K562 (cell line): Measurements from ENCODE around the gene DEGS2. TPM values are rescaled to one million over a fixed set of nuclear protein-coding genes. Genes with fewer than 3 reads are reported as not detected.

Experiments
- ATAC-seq: fragments of 200-7000 bp; cut with Tn5 transposase; 3 replicates; pipeline ENCODE4 v1.9.1; 2020; ENCODE audit warnings: moderate library complexity
- BruUV-seq: library from RNA; stranded (reverse); fragments of 400-500 nt; replicated peaks from 2 replicates; lab custom pipeline; 2021; lab: Mats Ljungman, UMichigan
- CTCF ChIA-PET: fragments of 300-600 bp; formaldehyde crosslinking; extraction: SDS; loops from one replicate; lab custom pipeline; 2021; ENCODE audit warnings: low intra/inter-chr PET ratio; lab: Yijun Ruan, JAX
- POLR2A ChIA-PET: fragments of 300-600, 350-650 bp; sonication (Branson Sonifier 250); formaldehyde crosslinking; extraction: SDS; loops from one replicate; lab custom pipeline; 2021; ENCODE audit warnings: antibody characterized with exemption, inconsistent platforms; lab: Yijun Ruan, JAX
- DNase-seq, 4 experiments: peaks; one replicate each; pipeline versions ENCODE4 v3.0.0 to v3.0.0-alpha.2; 2011 to 2018; ENCODE audit warnings: low spot score in 3 of 4, mixed read lengths in 3 of 4; ENCODE audit errors: extremely low read depth in 1 of 4
- FAIRE-seq: peaks from 2 replicates; lab custom pipeline; 2011; peaks lifted over from hg19 to GRCh38; lab: Jason Lieb, UNC
- H2AFZ ChIP-seq: 2 replicates; pipeline ENCODE4 v1.6.0; 2011; ENCODE audit warnings: low read depth, low read length, control low read depth, inconsistent platforms
- H3K27ac ChIP-seq: fragments of 200-600 bp; 3 replicates; pipeline ENCODE4 v1.8.0; 2011; ENCODE audit warnings: low read depth, mild to moderate bottlenecking, control low read depth, inconsistent platforms, low read length, moderate library complexity, mixed read lengths; ENCODE audit errors: extremely low read depth
- H3K27me3 ChIP-seq, 2 experiments: fragments of 300-600 bp in 1 of 2; 2 replicates in 1 of 2; 3 replicates in 1 of 2; pipeline versions ENCODE4 v1.6.0 to v1.8.0; 2011; ENCODE audit warnings: inconsistent platforms in 2 of 2, low read length in 2 of 2, mild to moderate bottlenecking in 1 of 2, mixed read lengths in 1 of 2, moderate library complexity in 1 of 2; ENCODE audit not compliant: control insufficient read depth in 2 of 2, insufficient read depth in 2 of 2
- H3K36me3 ChIP-seq: fragments of 300-600 bp; 3 replicates; pipeline ENCODE4 v1.8.0; 2011; ENCODE audit warnings: mild to moderate bottlenecking, low read length, inconsistent platforms; ENCODE audit not compliant: control insufficient read depth, insufficient read depth
- H3K4me1 ChIP-seq, 2 experiments: fragments of 200-600 bp in 1 of 2; replicated peaks in 1 of 2; 2 replicates in 1 of 2; 3 replicates in 1 of 2; pipeline versions ENCODE4 v1.5.1 to v1.8.0; 2011; ENCODE audit warnings: inconsistent platforms in 2 of 2, low read length in 2 of 2, mild to moderate bottlenecking in 1 of 2, mixed read lengths in 1 of 2, moderate library complexity in 1 of 2; ENCODE audit not compliant: control insufficient read depth in 2 of 2, insufficient read depth in 2 of 2
- H3K4me2 ChIP-seq: 2 replicates; pipeline ENCODE4 v1.6.1; 2011; ENCODE audit warnings: low read length, control low read depth, inconsistent platforms, mixed read lengths; ENCODE audit not compliant: insufficient read depth
- H3K4me3 ChIP-seq: fragments of 200-600 bp; sonication (generic), shearing (Covaris generic); 2 replicates; pipeline ENCODE4 v1.5.1; 2016; ENCODE audit warnings: control low read depth, inconsistent platforms
- H3K79me2 ChIP-seq: fragments of 200-600 bp; 3 replicates; pipeline ENCODE4 v1.8.0; 2011; ENCODE audit warnings: low read length, inconsistent platforms; ENCODE audit not compliant: control insufficient read depth, insufficient read depth
- H3K9ac ChIP-seq, 2 experiments: 2 replicates each; pipeline versions ENCODE4 v1.6.0 to v1.6.1; 2011; ENCODE audit warnings: low read depth in 2 of 2, low read length in 2 of 2, control low read depth in 1 of 2, inconsistent platforms in 1 of 2, mild to moderate bottlenecking in 1 of 2, mixed read lengths in 1 of 2; ENCODE audit not compliant: insufficient read depth in 1 of 2
- H3K9me1 ChIP-seq: one replicate; pipeline ENCODE4 v1.6.0; 2011; ENCODE audit warnings: inconsistent platforms, mild to moderate bottlenecking, low read length, moderate library complexity; ENCODE audit not compliant: control insufficient read depth, insufficient read depth
- H3K9me3 ChIP-seq: replicated peaks from 2 replicates; pipeline ENCODE4 v1.5.1; 2011; ENCODE audit warnings: low read depth, low read length, inconsistent platforms; ENCODE audit not compliant: control insufficient read depth, insufficient read depth
- H4K20me1 ChIP-seq: replicated peaks from 2 replicates; pipeline ENCODE4 v1.6.1; 2011; ENCODE audit warnings: low read length, inconsistent platforms, mixed read lengths; ENCODE audit not compliant: control insufficient read depth, insufficient read depth
- CTBP1 ChIP-seq: fragments of 450-650 bp; IDR thresholded peaks from 2 replicates; pipeline ENCODE4 v1.6.1; 2016; ENCODE audit warnings: borderline replicate concordance
- TAL1 ChIP-seq: fragments of 450-650 bp; IDR thresholded peaks from 2 replicates; pipeline ENCODE4 v1.6.1; 2016; ENCODE audit warnings: mild to moderate bottlenecking
- XRCC3 ChIP-seq: fragments of 450-650 bp; IDR thresholded peaks from 2 replicates; pipeline ENCODE4 v1.6.1; 2017; ENCODE audit warnings: mild to moderate bottlenecking, moderate library complexity
- WGBS: fragments of 100-300 bp; shearing (Covaris generic); methylation state at CpG from one replicate; pipeline ENCODE4 v1.1.6; 2016; ENCODE audit warnings: low coverage, mixed read lengths; ENCODE audit not compliant: insufficient coverage; ENCODE audit errors: missing lambda C conversion rate; 5-methylcytosine and 5-hydroxymethylcytosine counted together
- in situ Hi-C: fragments of 300-500 bp; cut with MboI; formaldehyde crosslinking; loops from 4 replicates; pipeline ENCODE4 v1.15.0; 2018; ENCODE audit warnings: inconsistent platforms, mixed read lengths
- intact Hi-C: fragments of 100-400 bp; cut with micrococcal nuclease; formaldehyde crosslinking; loops from 2 replicates; pipeline ENCODE4 v1.14.2; 2022
- polyA plus RNA-seq, 8 experiments: library from polyadenylated mRNA; depleted of rRNA in 4 of 8; stranded (reverse) in 5 of 8; unstranded in 3 of 8; fragments of >200 nt; fragmentation: Nextera tagmentation in 2 of 8; fragmentation: Illumina TruSeq in 1 of 8; extraction: Ambion mirVana in 2 of 8; extraction: Trizol in 1 of 8; gene quantifications; 2 replicates each; pipeline versions ENCODE4 v1.2.1 to v1.2.3, GENCODE V29; 2011 to 2014; ENCODE audit warnings: inconsistent platforms in 1 of 8, missing spikeins in 1 of 8
- total RNA-seq, 7 experiments: library from RNA; depleted of rRNA in 6 of 7; stranded (reverse); fragments of >200 nt in 6 of 7; fragmentation: Illumina TruSeq in 2 of 7; extraction: Trizol in 2 of 7; gene quantifications; 2 replicates each; pipeline versions ENCODE4 v1.2.1 to v1.2.3, GENCODE V29; 2011 to 2021; ENCODE audit warnings: low replicate concordance in 1 of 7
- TF ChIP-seq, protein P1 (sequence below): fragments of 250-450 bp; sonication (Bioruptor Pico); IDR thresholded peaks from 2 replicates; pipeline ENCODE4 v1.5.0; 2021; ENCODE audit warnings: mild to moderate bottlenecking, borderline replicate concordance
- TF ChIP-seq, protein P2 (sequence below): fragments of 250-450 bp; sonication (Bioruptor Pico); IDR thresholded peaks from 2 replicates; pipeline ENCODE4 v1.4.0; 2020
- TF ChIP-seq, protein P3 (sequence below), 3 experiments: fragments of 200-800 bp in 1 of 3; fragments of 250-450 bp in 1 of 3; fragments of 450-650 bp in 1 of 3; sonication (Bioruptor Pico) in 1 of 3; sonication (Bioruptor generic) in 1 of 3; formaldehyde crosslinking in 1 of 3; IDR thresholded peaks; 2 replicates each; pipeline versions ENCODE4 v1.6.1 to v1.8.0; 2016 to 2022; ENCODE audit warnings: mild to moderate bottlenecking in 2 of 3, missing genetic modification characterization in 2 of 3, missing compliant biosample characterization in 1 of 3, moderate library complexity in 1 of 3

The DEGS2 gene
- total and polyA plus RNA-seq, 9 of the 15 experiments (the other 6 are each of a cell fraction or from before 2014, with no cell fraction given): 0.22 to 2.9 (median 0.70) TPM

DNA sequence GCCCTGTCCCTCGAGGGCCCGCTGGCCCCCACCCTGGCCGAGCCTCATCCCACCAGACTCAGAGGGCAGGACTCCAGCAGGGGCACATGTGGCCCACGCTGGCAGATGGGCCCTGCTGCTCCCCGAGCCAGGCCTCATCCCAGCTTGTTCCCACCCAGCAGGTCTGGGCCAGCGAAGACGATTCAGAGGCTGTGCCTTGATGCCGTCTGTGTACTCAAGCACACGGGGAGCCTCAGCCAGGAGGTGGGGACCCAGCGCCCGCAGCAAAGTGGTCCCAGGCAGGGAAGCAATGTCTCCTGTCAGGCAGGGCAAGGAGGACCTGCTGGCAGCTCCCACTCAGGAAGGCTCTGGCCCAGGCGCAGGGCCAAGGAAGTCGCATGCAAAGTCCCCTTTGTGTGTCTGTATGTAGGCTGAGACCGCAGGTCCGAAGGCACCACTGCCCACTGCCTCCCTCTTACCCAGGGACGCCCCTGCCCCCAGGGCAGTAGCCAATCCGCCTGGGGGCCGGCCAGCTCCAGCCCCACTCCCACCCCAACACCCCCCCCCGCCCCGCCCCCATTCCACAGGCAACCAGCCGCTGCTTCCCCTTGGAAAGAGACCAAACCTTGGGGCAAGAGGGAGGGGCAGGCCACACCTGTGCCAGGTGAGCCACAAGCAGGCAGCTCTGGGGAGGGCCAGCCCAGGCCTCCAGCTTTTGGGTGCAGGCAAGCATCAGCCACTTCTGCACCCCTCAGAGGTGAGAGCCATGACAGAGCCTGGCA is 9.4 kb downstream of the DEGS2 start:
- no peaks in the 10 kb centered on the region for H4K20me1 ChIP-seq
- H3K36me3 ChIP-seq: no peaks in the 10 kb centered on the region
- peak overlapping the region in 1 of 2 experiments; percentile 58; a peak in 1 of 4 replicates for H3K9ac ChIP-seq
- peaks cover 0 to 50% of the 10 kb centered on the region in 2 experiments; a peak in 2 of 5 replicates for H3K4me1 ChIP-seq
- no peak overlapping the region for H2AFZ ChIP-seq
- BruUV-seq: no TSS peak
- H3K27ac ChIP-seq: no peak overlapping the region
- peaks cover 6% of the 10 kb centered on the region for H3K9me3 ChIP-seq
- FAIRE-seq (no peak), DNase-seq (no peak), ATAC-seq (no peak)
- H3K79me2 ChIP-seq: no peaks in the 10 kb centered on the region
- in situ Hi-C loops (no loop called here), intact Hi-C loops (no loop called here)
- no peaks in the 10 kb centered on the region for H3K9me1 ChIP-seq
- TF ChIP-seq CTBP1: no peak
- TF ChIP-seq TAL1: no peak
- TF ChIP-seq, protein P1, sequence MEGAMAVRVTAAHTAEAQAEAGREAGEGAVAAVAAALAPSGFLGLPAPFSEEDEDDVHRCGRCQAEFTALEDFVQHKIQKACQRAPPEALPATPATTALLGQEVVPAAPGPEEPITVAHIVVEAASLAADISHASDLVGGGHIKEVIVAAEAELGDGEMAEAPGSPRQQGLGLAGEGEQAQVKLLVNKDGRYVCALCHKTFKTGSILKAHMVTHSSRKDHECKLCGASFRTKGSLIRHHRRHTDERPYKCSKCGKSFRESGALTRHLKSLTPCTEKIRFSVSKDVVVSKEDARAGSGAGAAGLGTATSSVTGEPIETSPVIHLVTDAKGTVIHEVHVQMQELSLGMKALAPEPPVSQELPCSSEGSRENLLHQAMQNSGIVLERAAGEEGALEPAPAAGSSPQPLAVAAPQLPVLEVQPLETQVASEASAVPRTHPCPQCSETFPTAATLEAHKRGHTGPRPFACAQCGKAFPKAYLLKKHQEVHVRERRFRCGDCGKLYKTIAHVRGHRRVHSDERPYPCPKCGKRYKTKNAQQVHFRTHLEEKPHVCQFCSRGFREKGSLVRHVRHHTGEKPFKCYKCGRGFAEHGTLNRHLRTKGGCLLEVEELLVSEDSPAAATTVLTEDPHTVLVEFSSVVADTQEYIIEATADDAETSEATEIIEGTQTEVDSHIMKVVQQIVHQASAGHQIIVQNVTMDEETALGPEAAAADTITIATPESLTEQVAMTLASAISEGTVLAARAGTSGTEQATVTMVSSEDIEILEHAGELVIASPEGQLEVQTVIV (CRISPR knock-in tag): no peak
- TF ChIP-seq, protein P2, sequence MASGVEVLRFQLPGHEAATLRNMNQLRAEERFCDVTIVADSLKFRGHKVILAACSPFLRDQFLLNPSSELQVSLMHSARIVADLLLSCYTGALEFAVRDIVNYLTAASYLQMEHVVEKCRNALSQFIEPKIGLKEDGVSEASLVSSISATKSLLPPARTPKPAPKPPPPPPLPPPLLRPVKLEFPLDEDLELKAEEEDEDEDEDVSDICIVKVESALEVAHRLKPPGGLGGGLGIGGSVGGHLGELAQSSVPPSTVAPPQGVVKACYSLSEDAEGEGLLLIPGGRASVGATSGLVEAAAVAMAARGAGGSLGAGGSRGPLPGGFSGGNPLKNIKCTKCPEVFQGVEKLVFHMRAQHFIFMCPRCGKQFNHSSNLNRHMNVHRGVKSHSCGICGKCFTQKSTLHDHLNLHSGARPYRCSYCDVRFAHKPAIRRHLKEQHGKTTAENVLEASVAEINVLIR (CRISPR knock-in tag): no peak
- TF ChIP-seq, protein P3, sequence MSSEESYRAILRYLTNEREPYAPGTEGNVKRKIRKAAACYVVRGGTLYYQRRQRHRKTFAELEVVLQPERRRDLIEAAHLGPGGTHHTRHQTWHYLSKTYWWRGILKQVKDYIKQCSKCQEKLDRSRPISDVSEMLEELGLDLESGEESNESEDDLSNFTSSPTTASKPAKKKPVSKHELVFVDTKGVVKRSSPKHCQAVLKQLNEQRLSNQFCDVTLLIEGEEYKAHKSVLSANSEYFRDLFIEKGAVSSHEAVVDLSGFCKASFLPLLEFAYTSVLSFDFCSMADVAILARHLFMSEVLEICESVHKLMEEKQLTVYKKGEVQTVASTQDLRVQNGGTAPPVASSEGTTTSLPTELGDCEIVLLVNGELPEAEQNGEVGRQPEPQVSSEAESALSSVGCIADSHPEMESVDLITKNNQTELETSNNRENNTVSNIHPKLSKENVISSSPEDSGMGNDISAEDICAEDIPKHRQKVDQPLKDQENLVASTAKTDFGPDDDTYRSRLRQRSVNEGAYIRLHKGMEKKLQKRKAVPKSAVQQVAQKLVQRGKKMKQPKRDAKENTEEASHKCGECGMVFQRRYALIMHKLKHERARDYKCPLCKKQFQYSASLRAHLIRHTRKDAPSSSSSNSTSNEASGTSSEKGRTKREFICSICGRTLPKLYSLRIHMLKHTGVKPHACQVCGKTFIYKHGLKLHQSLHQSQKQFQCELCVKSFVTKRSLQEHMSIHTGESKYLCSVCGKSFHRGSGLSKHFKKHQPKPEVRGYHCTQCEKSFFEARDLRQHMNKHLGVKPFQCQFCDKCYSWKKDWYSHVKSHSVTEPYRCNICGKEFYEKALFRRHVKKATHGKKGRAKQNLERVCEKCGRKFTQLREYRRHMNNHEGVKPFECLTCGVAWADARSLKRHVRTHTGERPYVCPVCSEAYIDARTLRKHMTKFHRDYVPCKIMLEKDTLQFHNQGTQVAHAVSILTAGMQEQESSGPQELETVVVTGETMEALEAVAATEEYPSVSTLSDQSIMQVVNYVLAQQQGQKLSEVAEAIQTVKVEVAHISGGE (CRISPR knock-in tag; IDR thresholded peaks at IDR 0.05): no peak
- no peak for TF ChIP-seq XRCC3
- ChIA-PET POLR2A (no interaction called here), CTCF (no interaction called here)
- 73% methylated on average over 6 of the region's 21 CpGs for WGBS
- no peak overlapping the region for H3K4me2 ChIP-seq
- H3K4me3 ChIP-seq: no peak overlapping the region
- no peaks in the 10 kb centered on the region for H3K27me3 ChIP-seq
